ENCODE results near the gene LGR5. TPM values are rescaled to one million over a fixed set of nuclear protein-coding genes. Genes with fewer than 3 reads are reported as not detected.
A peak's percentile ranks its signal among the peaks of the same experiment; 100 is the strongest.

LGR5 gene
- total and polyA plus RNA-seq, 4 donors = 1.6 to 8.8 (median 7.2) TPM

GRCh38 chr12:71536279-71536938, 96.8 kb downstream of the LGR5 start:
- H3K4me1 ChIP-seq (ENCODE audit: control insufficient read depth, insufficient read depth, low read length) = no peaks in the 10 kb centered on the region
- no peaks in the 10 kb centered on the region for H3K9me3 ChIP-seq (ENCODE audit: control insufficient read depth, insufficient read depth, low read length)
- H3K36me3 ChIP-seq (ENCODE audit: control insufficient read depth, insufficient read depth, low read length) = no peaks in the 10 kb centered on the region
- no peak for DNase-seq (ENCODE audit: low read depth in 4 of 6, low spot score in 6 of 6)
- H3K27me3 ChIP-seq (ENCODE audit: control insufficient read depth, insufficient read depth, low read length) = no peaks in the 10 kb centered on the region
- no CpG with 5 or more reads among the region's 2 CpGs for WGBS (ENCODE audit: insufficient coverage)
- no peak overlapping the region for H3K4me3 ChIP-seq (ENCODE audit: low read depth, low read length)
- H3K27ac ChIP-seq (ENCODE audit: low read depth, low read length) = no peak overlapping the region

GRCh38 chr12:71536939-71537622, 97.5 kb downstream of the LGR5 start:
- H3K9me3 ChIP-seq (ENCODE audit: control insufficient read depth, insufficient read depth, low read length) = no peaks in the 10 kb centered on the region
- H3K36me3 ChIP-seq (ENCODE audit: control insufficient read depth, insufficient read depth, low read length) = no peaks in the 10 kb centered on the region
- H3K4me1 ChIP-seq (ENCODE audit: control insufficient read depth, insufficient read depth, low read length) = no peaks in the 10 kb centered on the region
- DNase-seq (ENCODE audit: low read depth in 4 of 6, low spot score in 6 of 6) = no peak
- no peak overlapping the region for H3K4me3 ChIP-seq (ENCODE audit: low read depth, low read length)
- no peak overlapping the region for H3K27ac ChIP-seq (ENCODE audit: low read depth, low read length)
- no peaks in the 10 kb centered on the region for H3K27me3 ChIP-seq (ENCODE audit: control insufficient read depth, insufficient read depth, low read length)
- no CpG with 5 or more reads among the region's 3 CpGs for WGBS (ENCODE audit: insufficient coverage)

GRCh38 chr12:71538807-71539206, 99.2 kb downstream of the LGR5 start:
- Histone ChIP-seq H3K27ac (ENCODE audit: low read depth, low read length) (no peak overlapping the region), H3K4me1 (ENCODE audit: control insufficient read depth, insufficient read depth, low read length) (no peaks in the 10 kb centered on the region), H3K4me3 (ENCODE audit: low read depth, low read length) (no peak overlapping the region), H3K36me3 (ENCODE audit: control insufficient read depth, insufficient read depth, low read length) (no peaks in the 10 kb centered on the region), H3K27me3 (ENCODE audit: control insufficient read depth, insufficient read depth, low read length) (no peaks in the 10 kb centered on the region), H3K9me3 (ENCODE audit: control insufficient read depth, insufficient read depth, low read length) (no peaks in the 10 kb centered on the region)
- no peak for DNase-seq (ENCODE audit: low read depth in 4 of 6, low spot score in 6 of 6)
- WGBS (ENCODE audit: insufficient coverage) = no CpG with 5 or more reads among the region's 3 CpGs

GRCh38 chr12:71541583-71541982, 102.0 kb downstream of the LGR5 start:
- WGBS (ENCODE audit: insufficient coverage) = no CpG with 5 or more reads among the region's 1 CpG
- Histone ChIP-seq H3K36me3 (ENCODE audit: control insufficient read depth, insufficient read depth, low read length) (no peaks in the 10 kb centered on the region), H3K4me1 (ENCODE audit: control insufficient read depth, insufficient read depth, low read length) (no peaks in the 10 kb centered on the region), H3K27me3 (ENCODE audit: control insufficient read depth, insufficient read depth, low read length) (no peaks in the 10 kb centered on the region), H3K4me3 (ENCODE audit: low read depth, low read length) (no peak overlapping the region), H3K9me3 (ENCODE audit: control insufficient read depth, insufficient read depth, low read length) (no peaks in the 10 kb centered on the region), H3K27ac (ENCODE audit: low read depth, low read length) (no peak overlapping the region)
- no peak for DNase-seq (ENCODE audit: low read depth in 4 of 6, low spot score in 6 of 6)

GRCh38 chr12:71546322-71546861, 106.8 kb downstream of the LGR5 start:
- Histone ChIP-seq H3K27ac (ENCODE audit: low read depth, low read length) (no peak overlapping the region), H3K27me3 (ENCODE audit: control insufficient read depth, insufficient read depth, low read length) (no peaks in the 10 kb centered on the region), H3K4me1 (ENCODE audit: control insufficient read depth, insufficient read depth, low read length) (no peaks in the 10 kb centered on the region), H3K4me3 (ENCODE audit: low read depth, low read length) (no peak overlapping the region), H3K9me3 (ENCODE audit: control insufficient read depth, insufficient read depth, low read length) (no peaks in the 10 kb centered on the region), H3K36me3 (ENCODE audit: control insufficient read depth, insufficient read depth, low read length) (no peaks in the 10 kb centered on the region)
- WGBS (ENCODE audit: insufficient coverage) = 100% methylated on average over 1 of the region's 2 CpGs
- no peak for DNase-seq (ENCODE audit: low read depth in 4 of 6, low spot score in 6 of 6)

- no peaks in the 10 kb centered on the region for H3K9me3 ChIP-seq (ENCODE audit: control insufficient read depth, insufficient read depth, low read length)
- no peak overlapping the region for H3K27ac ChIP-seq (ENCODE audit: low read depth, low read length)
- no peak for DNase-seq (ENCODE audit: low read depth in 4 of 6, low spot score in 6 of 6)
- no peaks in the 10 kb centered on the region for H3K36me3 ChIP-seq (ENCODE audit: control insufficient read depth, insufficient read depth, low read length)
- no peak overlapping the region for H3K4me3 ChIP-seq (ENCODE audit: low read depth, low read length)
- 75% methylated on average over 1 of the region's 3 CpGs for WGBS (ENCODE audit: insufficient coverage)
- no peaks in the 10 kb centered on the region for H3K27me3 ChIP-seq (ENCODE audit: control insufficient read depth, insufficient read depth, low read length)
- no peaks in the 10 kb centered on the region for H3K4me1 ChIP-seq (ENCODE audit: control insufficient read depth, insufficient read depth, low read length)
These were observed 109.3 kb downstream of the LGR5 start for GRCh38 chr12:71548893-71549292.

GRCh38 chr12:71551529-71551928, 111.9 kb downstream of the LGR5 start:
- no peaks in the 10 kb centered on the region for H3K27me3 ChIP-seq (ENCODE audit: control insufficient read depth, insufficient read depth, low read length)
- H3K4me3 ChIP-seq (ENCODE audit: low read depth, low read length) = no peak overlapping the region
- no peaks in the 10 kb centered on the region for H3K4me1 ChIP-seq (ENCODE audit: control insufficient read depth, insufficient read depth, low read length)
- WGBS (ENCODE audit: insufficient coverage) = no CpG with 5 or more reads among the region's 3 CpGs
- DNase-seq (ENCODE audit: low read depth in 4 of 6, low spot score in 6 of 6) = peak in 2 of 6 donors; percentile 26 to 55
- no peaks in the 10 kb centered on the region for H3K9me3 ChIP-seq (ENCODE audit: control insufficient read depth, insufficient read depth, low read length)
- H3K27ac ChIP-seq (ENCODE audit: low read depth, low read length) = no peak overlapping the region
- no peaks in the 10 kb centered on the region for H3K36me3 ChIP-seq (ENCODE audit: control insufficient read depth, insufficient read depth, low read length)

- no peaks in the 10 kb centered on the region for H3K27me3 ChIP-seq (ENCODE audit: control insufficient read depth, insufficient read depth, low read length)
- no peak overlapping the region for H3K4me3 ChIP-seq (ENCODE audit: low read depth, low read length)
- no peaks in the 10 kb centered on the region for H3K4me1 ChIP-seq (ENCODE audit: control insufficient read depth, insufficient read depth, low read length)
- WGBS (ENCODE audit: insufficient coverage) = 89% methylated on average over 3 of the region's 5 CpGs
- H3K36me3 ChIP-seq (ENCODE audit: control insufficient read depth, insufficient read depth, low read length) = no peaks in the 10 kb centered on the region
- DNase-seq (ENCODE audit: low read depth in 4 of 6, low spot score in 6 of 6) = no peak
- H3K27ac ChIP-seq (ENCODE audit: low read depth, low read length) = no peak overlapping the region
- H3K9me3 ChIP-seq (ENCODE audit: control insufficient read depth, insufficient read depth, low read length) = no peaks in the 10 kb centered on the region
These were observed 113.3 kb downstream of the LGR5 start for GRCh38 chr12:71552728-71553501.

DNA sequence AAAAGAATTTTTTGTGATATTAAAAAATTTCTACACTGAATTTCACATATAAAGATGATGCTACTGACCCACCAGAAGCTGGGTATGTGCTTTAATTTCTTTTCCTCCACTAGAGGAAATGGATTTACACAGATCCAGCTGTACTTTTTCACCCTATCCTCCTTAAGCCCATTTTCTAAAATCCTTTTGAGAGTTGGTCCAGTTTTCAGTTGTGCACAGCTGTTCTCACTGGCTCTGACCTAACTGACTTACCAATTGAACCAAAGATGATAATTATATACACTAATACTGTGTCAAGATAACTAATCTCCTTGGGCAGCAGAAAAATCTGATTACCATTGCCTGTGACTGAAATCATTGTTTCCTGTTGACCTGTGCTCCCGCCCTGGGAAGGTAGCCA, 115.6 kb downstream of the LGR5 start:
- Histone ChIP-seq H3K27me3 (ENCODE audit: control insufficient read depth, insufficient read depth, low read length) (no peaks in the 10 kb centered on the region), H3K4me3 (ENCODE audit: low read depth, low read length) (no peak overlapping the region), H3K9me3 (ENCODE audit: control insufficient read depth, insufficient read depth, low read length) (no peaks in the 10 kb centered on the region), H3K4me1 (ENCODE audit: control insufficient read depth, insufficient read depth, low read length) (no peaks in the 10 kb centered on the region), H3K27ac (ENCODE audit: low read depth, low read length) (no peak overlapping the region), H3K36me3 (ENCODE audit: control insufficient read depth, insufficient read depth, low read length) (no peaks in the 10 kb centered on the region)
- WGBS (ENCODE audit: insufficient coverage) = no CpG with 5 or more reads among the region's 1 CpG
- no peak for DNase-seq (ENCODE audit: low read depth in 4 of 6, low spot score in 6 of 6)

Data from spinal cord (tissue), 10 donors.